Mucosa of descending colon (tissue), 3 donors: ENCODE results near the gene EYA2. TPM values are rescaled to one million over a fixed set of nuclear protein-coding genes. Genes with fewer than 3 reads are reported as not detected.
A peak's percentile ranks its signal among the peaks of the same experiment; 100 is the strongest.

Experiments
- ATAC-seq: fragments of 200-7000 bp; cut with Tn5 transposase; one replicate; pipeline ENCODE4 v1.9.1; 2020; ENCODE audit warnings: mild to moderate bottlenecking, moderate library complexity
- DNase-seq, 3 donors: peaks; one replicate each; pipeline ENCODE4 v3.0.0-alpha.2; 2020
- H3K36me3 ChIP-seq: fragments of 200-600 bp; one replicate; pipeline ENCODE4 v1.8.0; 2021; ENCODE audit warnings: low read depth, mild to moderate bottlenecking
- H3K4me1 ChIP-seq: fragments of 200-600 bp; one replicate; pipeline ENCODE4 v1.8.0; 2021; ENCODE audit warnings: low read depth, mild to moderate bottlenecking
- H3K4me3 ChIP-seq: fragments of 200-600 bp; one replicate; pipeline ENCODE4 v1.8.0; 2021; ENCODE audit warnings: mild to moderate bottlenecking
- H3K9me3 ChIP-seq: fragments of 200-600 bp; one replicate; pipeline ENCODE4 v1.8.0; 2021; ENCODE audit warnings: mild to moderate bottlenecking
- intact Hi-C, 2 donors: fragments of 100-400 bp; cut with DNase I in 1 of 2; cut with micrococcal nuclease in 1 of 2; formaldehyde crosslinking; loops; one replicate each; pipeline versions ENCODE4 v1.11.0 to v1.11.1; 2022; cut with DNase I, micrococcal nuclease
- total RNA-seq, 3 donors: library from RNA; stranded (reverse); fragmentation: NEBNext Ultra II Directional in 2 of 3; extraction: Animal tissue kit (Norgen Biotek cat#: 25700) in 2 of 3; gene quantifications; one replicate each; pipeline versions ENCODE4 v1.2.1 to v1.2.4, GENCODE V29; 2021 to 2023
- TF ChIP-seq, protein P1 (sequence below): fragments of 200-600 bp; IDR thresholded peaks from one replicate; pipeline ENCODE4 v1.8.0; 2022; ENCODE audit warnings: antibody characterized with exemption, mild to moderate bottlenecking
- donor health status: DM: no; HTN: no; CAD: no; lungs with moderate emphysema.
- donor health status: DM: no; HTN: no; CAD: no.
- donor health status: DM: no; HTN: yes; CAD: no.

EYA2 gene
- total RNA-seq, 3 donors from 2014 or later: 14.3 to 22.3 (median 19.5) TPM

DNA sequence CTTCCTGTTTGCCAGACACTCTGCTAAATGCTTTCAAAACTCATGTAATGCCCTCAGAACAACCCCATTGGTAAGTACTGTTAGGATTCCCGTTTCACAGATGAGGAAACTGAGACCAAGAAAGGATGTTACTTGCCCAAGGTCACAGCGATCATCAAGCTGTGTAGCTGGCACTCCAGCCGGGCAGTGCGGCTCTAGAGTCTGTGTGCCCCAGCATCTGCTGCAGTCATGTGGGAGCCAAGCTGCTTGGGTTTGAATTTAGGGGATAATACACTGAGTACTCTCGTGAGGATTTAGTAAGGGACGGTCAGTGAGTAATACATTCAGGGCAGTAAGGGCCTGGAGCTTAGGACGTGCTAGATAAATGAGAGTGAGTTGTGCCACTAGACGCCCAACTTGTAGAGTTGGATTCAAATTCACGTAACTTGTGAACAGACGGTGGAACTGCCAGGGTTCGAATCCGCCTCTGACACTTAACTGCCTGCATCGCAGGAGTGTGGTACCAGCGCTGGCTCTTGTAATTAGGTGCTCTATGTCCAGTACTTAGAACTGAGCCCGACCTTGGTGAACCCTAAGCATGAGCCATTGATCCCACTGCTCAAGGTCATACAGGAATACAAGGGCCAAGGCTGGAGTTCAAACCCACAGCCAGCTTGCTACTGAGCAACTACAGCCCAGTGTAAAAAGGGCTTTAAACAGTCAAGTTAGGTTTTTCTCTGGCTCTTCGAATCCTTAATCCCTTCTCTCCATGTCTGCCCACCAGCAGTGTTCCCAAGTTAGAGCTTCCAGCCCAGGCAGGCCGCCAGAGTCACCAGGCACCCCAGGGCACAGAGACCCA is 70.2 kb downstream of the EYA2 start:
- ATAC-seq (no peak), DNase-seq (no peak)
- TF ChIP-seq, protein P1, sequence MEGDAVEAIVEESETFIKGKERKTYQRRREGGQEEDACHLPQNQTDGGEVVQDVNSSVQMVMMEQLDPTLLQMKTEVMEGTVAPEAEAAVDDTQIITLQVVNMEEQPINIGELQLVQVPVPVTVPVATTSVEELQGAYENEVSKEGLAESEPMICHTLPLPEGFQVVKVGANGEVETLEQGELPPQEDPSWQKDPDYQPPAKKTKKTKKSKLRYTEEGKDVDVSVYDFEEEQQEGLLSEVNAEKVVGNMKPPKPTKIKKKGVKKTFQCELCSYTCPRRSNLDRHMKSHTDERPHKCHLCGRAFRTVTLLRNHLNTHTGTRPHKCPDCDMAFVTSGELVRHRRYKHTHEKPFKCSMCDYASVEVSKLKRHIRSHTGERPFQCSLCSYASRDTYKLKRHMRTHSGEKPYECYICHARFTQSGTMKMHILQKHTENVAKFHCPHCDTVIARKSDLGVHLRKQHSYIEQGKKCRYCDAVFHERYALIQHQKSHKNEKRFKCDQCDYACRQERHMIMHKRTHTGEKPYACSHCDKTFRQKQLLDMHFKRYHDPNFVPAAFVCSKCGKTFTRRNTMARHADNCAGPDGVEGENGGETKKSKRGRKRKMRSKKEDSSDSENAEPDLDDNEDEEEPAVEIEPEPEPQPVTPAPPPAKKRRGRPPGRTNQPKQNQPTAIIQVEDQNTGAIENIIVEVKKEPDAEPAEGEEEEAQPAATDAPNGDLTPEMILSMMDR: no peak
- Histone ChIP-seq H3K4me1 (no peaks in the 10 kb centered on the region), H3K36me3 (no peaks in the 10 kb centered on the region), H3K9me3 (no peaks in the 10 kb centered on the region), H3K4me3 (no peak overlapping the region)
- intact Hi-C loops: no loop called here

DNA sequence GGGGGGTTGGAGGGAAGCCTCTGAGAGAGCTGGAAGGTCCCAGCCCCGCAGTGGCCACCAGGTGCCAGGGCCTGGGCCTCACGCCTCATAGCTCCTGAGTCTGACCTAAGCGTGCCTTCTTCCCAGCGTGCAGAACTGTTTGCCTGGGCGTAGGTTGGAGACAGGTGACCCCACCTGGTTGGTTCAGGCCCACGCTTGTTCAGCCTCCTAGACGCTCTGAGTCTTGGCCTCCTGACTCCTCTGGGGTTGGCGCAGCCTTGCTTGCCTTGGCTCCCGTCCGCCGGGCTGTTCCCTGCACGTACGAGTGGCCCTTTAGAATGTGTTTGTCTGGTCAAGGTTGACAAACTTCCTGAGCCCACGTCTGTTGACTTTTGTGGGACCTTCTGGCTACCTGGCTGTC is 70.8 kb downstream of the EYA2 start:
- ATAC-seq (peak; percentile 16), DNase-seq (no peak)
- H3K4me1 ChIP-seq: no peaks in the 10 kb centered on the region
- no peaks in the 10 kb centered on the region for H3K9me3 ChIP-seq
- H3K4me3 ChIP-seq: no peak overlapping the region
- intact Hi-C loops: no loop called here
- TF ChIP-seq, protein P1: no peak
- H3K36me3 ChIP-seq: no peaks in the 10 kb centered on the region

DNA sequence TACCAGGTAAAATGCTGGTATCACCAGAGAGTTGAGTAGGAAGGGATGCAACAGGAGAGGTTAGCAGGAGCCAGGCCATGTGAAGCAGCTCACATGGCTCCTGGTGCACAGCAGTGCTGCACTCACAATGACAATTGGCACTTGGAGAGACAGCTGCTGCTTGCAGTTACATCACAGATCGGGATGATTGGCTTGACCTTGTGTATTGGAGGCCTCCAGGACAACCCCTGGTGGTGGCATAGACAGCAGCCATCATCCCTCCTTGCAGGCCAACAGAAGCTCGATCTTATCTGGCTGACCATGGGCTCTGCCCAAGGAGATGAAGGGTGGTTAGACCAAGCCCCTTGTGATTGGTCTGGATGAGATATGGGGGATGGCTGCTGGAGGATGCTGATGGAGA is 73.0 kb downstream of the EYA2 start:
- no peaks in the 10 kb centered on the region for H3K36me3 ChIP-seq
- no peak for ATAC-seq
- TF ChIP-seq, protein P1: no peak

DNA sequence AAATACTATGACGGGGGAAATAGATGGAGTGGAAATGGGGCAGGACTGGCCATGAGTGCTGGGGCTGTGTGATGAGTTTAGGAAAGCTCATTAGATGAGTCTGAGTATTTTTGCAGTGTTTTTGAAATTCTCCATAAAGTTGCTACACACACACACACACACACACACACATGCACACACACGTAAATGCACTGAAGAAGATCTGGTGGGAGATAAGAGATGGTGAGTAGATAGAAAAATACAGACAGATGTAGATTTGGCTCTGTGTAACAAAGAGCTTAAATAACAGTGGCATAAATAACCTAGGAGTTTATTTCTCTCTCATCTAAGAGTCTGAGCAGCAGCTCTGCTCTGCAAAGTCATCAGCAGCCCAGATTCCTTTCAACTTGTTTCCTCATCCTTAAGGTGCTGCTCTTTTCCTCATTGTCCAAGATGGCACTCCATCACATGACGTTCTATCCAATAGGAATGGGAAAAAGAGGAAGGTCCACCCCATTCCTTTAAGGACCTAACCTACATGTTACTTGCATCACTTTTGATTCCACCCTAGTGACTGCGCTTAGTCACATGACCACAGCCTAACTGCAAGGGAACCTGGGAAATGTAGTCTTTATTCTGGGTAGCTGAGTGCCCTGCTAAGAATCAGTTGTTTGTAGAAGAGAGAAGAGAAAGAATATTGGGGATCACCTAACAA is 76.4 kb downstream of the EYA2 start:
- intact Hi-C loops: no loop called here
- peak; percentile 88 for ATAC-seq

More for the DNA sequence above, 73.0 kb downstream of the EYA2 start:
- no peak for DNase-seq
- intact Hi-C loops: no loop called here
- H3K4me1 ChIP-seq: no peaks in the 10 kb centered on the region
- H3K4me3 ChIP-seq: no peak overlapping the region
- H3K9me3 ChIP-seq: no peaks in the 10 kb centered on the region

DNA sequence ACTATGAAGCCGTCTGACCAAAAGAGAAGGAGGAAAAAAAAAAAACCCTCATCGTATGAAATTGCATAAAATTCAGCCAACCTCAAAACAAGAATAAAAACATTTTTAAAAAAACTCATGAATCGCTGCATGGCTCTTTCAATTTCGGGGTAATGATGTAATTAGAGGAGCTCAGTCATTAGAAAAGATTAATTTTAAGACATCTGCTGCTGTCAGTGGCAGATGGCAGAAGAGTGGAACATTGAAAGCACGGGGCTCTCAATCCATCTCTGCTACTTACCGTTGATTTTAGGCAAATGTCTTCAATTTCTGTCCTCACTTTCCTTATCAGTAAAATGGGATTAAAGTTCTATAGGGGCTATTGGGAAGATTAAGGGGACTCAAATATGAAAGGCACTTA is 79.1 kb downstream of the EYA2 start:
- intact Hi-C loops: no loop called here
- Histone ChIP-seq H3K4me1 (no peaks in the 10 kb centered on the region), H3K9me3 (no peaks in the 10 kb centered on the region), H3K4me3 (no peak overlapping the region), H3K36me3 (no peaks in the 10 kb centered on the region)
- DNase-seq: no peak
- TF ChIP-seq, protein P1: no peak
- no peak for ATAC-seq

More for the DNA sequence above, 76.4 kb downstream of the EYA2 start:
- TF ChIP-seq, protein P1: no peak
- Histone ChIP-seq H3K9me3 (no peaks in the 10 kb centered on the region), H3K36me3 (no peaks in the 10 kb centered on the region), H3K4me3 (no peak overlapping the region), H3K4me1 (no peaks in the 10 kb centered on the region)
- DNase-seq: peak in 1 of 3 donors; percentile 17
